C4-2B (cell line): ENCODE results near the gene CASK.

Experiments
- H3K27ac ChIP-seq: fragments of 450-650 bp; 2 replicates; pipeline ENCODE4 v1.5.1; 2017
- CTCF ChIP-seq: fragments of 450-650 bp; conservative IDR thresholded peaks from 2 replicates; pipeline ENCODE4 v1.5.1; 2017; ENCODE audit warnings: mild to moderate bottlenecking
- ZFX ChIP-seq: fragments of 450-650 bp; IDR thresholded peaks from 2 replicates; pipeline ENCODE4 v1.6.1; 2017

CASK gene

GRCh38 chrX:41588271-41588670 lies 335.1 kb downstream of the CASK start:
- no peak for TF ChIP-seq ZFX
- no peak for TF ChIP-seq CTCF
- H3K27ac ChIP-seq, result no peak overlapping the region

- no peak overlapping the region for H3K27ac ChIP-seq
- TF ChIP-seq ZFX (no peak), CTCF (no peak)
Observed at GRCh38 chrX:41580423-41581064, 342.8 kb downstream of the CASK start.

GRCh38 chrX:41563876-41564275 lies 359.5 kb downstream of the CASK start:
- no peak for TF ChIP-seq CTCF
- no peak for TF ChIP-seq ZFX
- no peak overlapping the region for H3K27ac ChIP-seq

GRCh38 chrX:41561045-41561444 lies 362.3 kb downstream of the CASK start:
- TF ChIP-seq CTCF, result no peak
- no peak for TF ChIP-seq ZFX
- no peak overlapping the region for H3K27ac ChIP-seq

GRCh38 chrX:41559235-41560052 lies 363.9 kb downstream of the CASK start:
- no peak overlapping the region for H3K27ac ChIP-seq
- TF ChIP-seq ZFX (no peak), CTCF (no peak)

GRCh38 chrX:41558531-41558930 lies 364.8 kb downstream of the CASK start:
- TF ChIP-seq CTCF, result peak; percentile 54
- no peak for TF ChIP-seq ZFX
- no peak overlapping the region for H3K27ac ChIP-seq

GRCh38 chrX:41556958-41557357 lies 366.4 kb downstream of the CASK start:
- H3K27ac ChIP-seq, result no peak overlapping the region
- TF ChIP-seq CTCF (no peak), ZFX (no peak)
